Measurements from ENCODE around the gene XYLB.

- no peak for TF ChIP-seq CTCF (conservative IDR thresholded peaks at IDR 0.05)
- no peak for TF ChIP-seq ZFX (IDR thresholded peaks at IDR 0.05)
These were observed 14.4 kb upstream of the XYLB start for GRCh38 chr3:38332201-38332600.

All from C4-2B (cell line).